OCI-LY7 (cell line): ENCODE data around the gene SLC35D3.

Experiments
- CTCF ChIP-seq: fragments of 200-600 bp; sonication (generic); conservative IDR thresholded peaks from 2 replicates; pipeline ENCODE4 v1.5.1; 2014; ENCODE audit warnings: mild to moderate bottlenecking, antibody characterized with exemption, low read length, moderate library complexity, mixed read lengths
- EZH2phosphoT487 ChIP-seq: fragments of 200-600 bp; sonication (generic); IDR thresholded peaks from 2 replicates; pipeline ENCODE4 v1.6.1; 2018; ENCODE audit warnings: low read depth, borderline replicate concordance, mild to moderate bottlenecking, mixed run types, antibody characterized with exemption, low read length, moderate library complexity, mixed read lengths

GRCh38 chr6:136890986-136891385 is 31.1 kb upstream of the SLC35D3 start:
- TF ChIP-seq CTCF (no peak), EZH2phosphoT487 (no peak)
